GM13976 (cell line): ENCODE measurements around the gene CAPRIN2.

ENCODE experiments used
- DNase-seq: peaks from one replicate; pipeline ENCODE4 v3.0.0; 2012; ENCODE audit warnings: low spot score
- CTCF ChIP-seq: IDR thresholded peaks from 2 replicates; pipeline ENCODE4 v1.5.1; 2012; ENCODE audit warnings: borderline replicate concordance, mild to moderate bottlenecking; ENCODE audit not compliant: insufficient read depth; ENCODE audit errors: extremely low read depth, missing control alignments, control extremely low read depth
- in situ Hi-C: fragments of 300-500 bp; cut with MboI; formaldehyde crosslinking; loops from one replicate; pipeline ENCODE4 v1.12.0; 2022; ENCODE audit warnings: low sequenced_read_pairs, mixed read lengths, inconsistent platforms; ENCODE audit not compliant: unreplicated experiment

The CAPRIN2 gene

GRCh38 chr12:30661210-30661609 lies 93.5 kb downstream of the CAPRIN2 start:
- no peak for TF ChIP-seq CTCF
- in situ Hi-C loops: no loop called here
- no peak for DNase-seq
